Testis (tissue), 3 donors: Measurements from ENCODE around the gene PTGDS. TPM values are rescaled to one million over a fixed set of nuclear protein-coding genes. Genes with fewer than 3 reads are reported as not detected.
A peak's percentile ranks its signal among the peaks of the same experiment; 100 is the strongest.

Experiments
- DNase-seq: peaks from one replicate; pipeline ENCODE4 v3.0.0-alpha.2; 2019
- H3K27ac ChIP-seq, 2 donors: fragments of 200-600 bp; sonication (generic); one replicate each; pipeline ENCODE4 v1.5.1; 2019
- H3K27me3 ChIP-seq: fragments of 200-600 bp; sonication (generic); one replicate; pipeline ENCODE4 v1.5.1; 2019
- H3K36me3 ChIP-seq: fragments of 200-600 bp; sonication (generic); one replicate; pipeline ENCODE4 v1.5.1; 2017; ENCODE audit warnings: low read depth; ENCODE audit errors: missing control alignments
- H3K4me1 ChIP-seq: fragments of 200-600 bp; sonication (generic); one replicate; pipeline ENCODE4 v1.5.1; 2019
- H3K4me3 ChIP-seq, 2 donors: fragments of 200-600 bp; sonication (generic); one replicate each; pipeline ENCODE4 v1.5.1; 2017 to 2019
- H3K9me3 ChIP-seq: fragments of 200-600 bp; sonication (generic); one replicate; pipeline ENCODE4 v1.5.1; 2017
- POLR2A ChIP-seq: fragments of 450-650 bp; IDR thresholded peaks from one replicate; pipeline ENCODE4 v1.6.1; 2017; ENCODE audit warnings: antibody characterized with exemption, mild to moderate bottlenecking, moderate library complexity
- WGBS, 2 donors: methylation state at CpG; one replicate each; pipeline ENCODE4 v1.1.5; 2018; 5-methylcytosine and 5-hydroxymethylcytosine counted together
- intact Hi-C: fragments of 100-400 bp; cut with DNase I; formaldehyde crosslinking; loops from one replicate; pipeline ENCODE4 v1.15.1; 2023; ENCODE audit warnings: low total_unique reads
- polyA plus RNA-seq: library from polyadenylated mRNA; stranded (reverse); fragments of 350-450 nt; fragmentation: Illumina TruSeq; extraction: RNeasy Lipid Tissue Mini Kit (QIAGEN cat#74804); gene quantifications from one replicate; pipeline ENCODE4 v1.2.3, GENCODE V29; 2014; ENCODE audit warnings: low read depth, low replicate concordance; ENCODE audit not compliant: insufficient read depth
- total RNA-seq, 2 donors: library from RNA; depleted of rRNA; stranded (reverse); fragments of >200 nt; gene quantifications; one replicate each; pipeline ENCODE4 v1.2.3, GENCODE V29; 2016
- TF ChIP-seq, protein P1 (sequence below), 3 experiments: fragments of 450-650 bp in 2 of 3; fragments of 200-600 bp in 1 of 3; sonication (generic) in 1 of 3; IDR thresholded peaks; one replicate each; pipeline ENCODE4 v1.5.1; 2016 to 2019; ENCODE audit warnings: antibody characterized with exemption in 3 of 3, mild to moderate bottlenecking in 2 of 3, moderate library complexity in 1 of 3

Gene PTGDS
- total and polyA plus RNA-seq, 3 donors from 2014 or later, result 4,976 to 5,948 (median 5,554) TPM

- intact Hi-C loops, result loop anchor here (5.0 kb wide), 1 partner anchor 238 kb away; no protein-coding TSS in a partner anchor
- no peak overlapping the region for H3K27ac ChIP-seq
Observed at GRCh38 chr9:137025517-137025966, 48.2 kb downstream of the PTGDS start.

GRCh38 chr9:137026384-137026783 lies 49.1 kb downstream of the PTGDS start:
- DNase-seq, result no peak
- Histone ChIP-seq H3K27me3 (no peaks in the 10 kb centered on the region), H3K9me3 (no peaks in the 10 kb centered on the region), H3K36me3 (no peaks in the 10 kb centered on the region), H3K4me3 (no peak overlapping the region), H3K27ac (no peak overlapping the region), H3K4me1 (peaks cover 25% of the 10 kb centered on the region)
- WGBS, 2 donors, result 100% methylated on average over 1 to 2 of the region's 2 CpGs
- TF ChIP-seq POLR2A, result no peak
- TF ChIP-seq, protein P1, sequence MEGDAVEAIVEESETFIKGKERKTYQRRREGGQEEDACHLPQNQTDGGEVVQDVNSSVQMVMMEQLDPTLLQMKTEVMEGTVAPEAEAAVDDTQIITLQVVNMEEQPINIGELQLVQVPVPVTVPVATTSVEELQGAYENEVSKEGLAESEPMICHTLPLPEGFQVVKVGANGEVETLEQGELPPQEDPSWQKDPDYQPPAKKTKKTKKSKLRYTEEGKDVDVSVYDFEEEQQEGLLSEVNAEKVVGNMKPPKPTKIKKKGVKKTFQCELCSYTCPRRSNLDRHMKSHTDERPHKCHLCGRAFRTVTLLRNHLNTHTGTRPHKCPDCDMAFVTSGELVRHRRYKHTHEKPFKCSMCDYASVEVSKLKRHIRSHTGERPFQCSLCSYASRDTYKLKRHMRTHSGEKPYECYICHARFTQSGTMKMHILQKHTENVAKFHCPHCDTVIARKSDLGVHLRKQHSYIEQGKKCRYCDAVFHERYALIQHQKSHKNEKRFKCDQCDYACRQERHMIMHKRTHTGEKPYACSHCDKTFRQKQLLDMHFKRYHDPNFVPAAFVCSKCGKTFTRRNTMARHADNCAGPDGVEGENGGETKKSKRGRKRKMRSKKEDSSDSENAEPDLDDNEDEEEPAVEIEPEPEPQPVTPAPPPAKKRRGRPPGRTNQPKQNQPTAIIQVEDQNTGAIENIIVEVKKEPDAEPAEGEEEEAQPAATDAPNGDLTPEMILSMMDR (IDR thresholded peaks at IDR 0.05), result no peak
- intact Hi-C loops, result loop anchor here (5.0 kb wide), 1 partner anchor 239 kb away; no protein-coding TSS in a partner anchor

More at GRCh38 chr9:137025517-137025966, 48.2 kb downstream of the PTGDS start:
- no peaks in the 10 kb centered on the region for H3K36me3 ChIP-seq
- TF ChIP-seq, protein P1 (IDR thresholded peaks at IDR 0.05), result no peak
- no peak for TF ChIP-seq POLR2A
- H3K4me1 ChIP-seq, result peaks cover 25% of the 10 kb centered on the region
- H3K27me3 ChIP-seq, result no peaks in the 10 kb centered on the region
- peak; percentile 77 for DNase-seq
- WGBS, 2 donors, result 60 to 63% methylated on average over 2 to 21 of the region's 21 CpGs
- no peaks in the 10 kb centered on the region for H3K9me3 ChIP-seq
- H3K4me3 ChIP-seq, result no peak overlapping the region

DNA sequence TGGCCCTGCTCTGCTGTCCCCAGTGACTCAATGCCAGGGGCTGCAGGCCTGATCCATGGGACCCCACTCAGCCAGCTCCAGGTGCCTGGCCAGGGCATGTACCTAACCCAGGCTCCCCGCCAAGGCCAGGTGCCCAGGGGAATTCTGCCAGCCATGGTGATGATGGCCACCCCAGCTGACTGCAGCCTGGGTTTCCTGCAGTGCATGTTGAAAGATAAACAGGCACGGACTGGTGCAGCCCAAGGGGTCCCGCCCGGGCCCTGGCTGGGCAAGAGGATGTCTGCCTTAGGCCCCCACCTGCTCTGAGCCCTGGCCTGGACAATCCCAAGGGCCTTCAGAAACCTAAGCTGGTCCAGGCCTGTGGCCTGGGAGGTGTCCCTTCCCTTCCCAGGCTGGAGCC lies 49.5 kb downstream of the PTGDS start:
- no peak overlapping the region for H3K27ac ChIP-seq
- H3K36me3 ChIP-seq, result no peaks in the 10 kb centered on the region
- intact Hi-C loops, result loop anchor here (5.0 kb wide), 1 partner anchor 240 kb away; no protein-coding TSS in a partner anchor
- no peaks in the 10 kb centered on the region for H3K27me3 ChIP-seq
- H3K9me3 ChIP-seq, result no peaks in the 10 kb centered on the region
- TF ChIP-seq POLR2A, result no peak
- TF ChIP-seq, protein P1 (IDR thresholded peaks at IDR 0.05), result no peak
- WGBS, 2 donors, result 85% methylated on average over 4 of the region's 4 CpGs; no CpG with 5 or more reads in 1 of the 2 donors
- no peak for DNase-seq
- no peak overlapping the region for H3K4me3 ChIP-seq
- peaks cover 28% of the 10 kb centered on the region for H3K4me1 ChIP-seq

DNA sequence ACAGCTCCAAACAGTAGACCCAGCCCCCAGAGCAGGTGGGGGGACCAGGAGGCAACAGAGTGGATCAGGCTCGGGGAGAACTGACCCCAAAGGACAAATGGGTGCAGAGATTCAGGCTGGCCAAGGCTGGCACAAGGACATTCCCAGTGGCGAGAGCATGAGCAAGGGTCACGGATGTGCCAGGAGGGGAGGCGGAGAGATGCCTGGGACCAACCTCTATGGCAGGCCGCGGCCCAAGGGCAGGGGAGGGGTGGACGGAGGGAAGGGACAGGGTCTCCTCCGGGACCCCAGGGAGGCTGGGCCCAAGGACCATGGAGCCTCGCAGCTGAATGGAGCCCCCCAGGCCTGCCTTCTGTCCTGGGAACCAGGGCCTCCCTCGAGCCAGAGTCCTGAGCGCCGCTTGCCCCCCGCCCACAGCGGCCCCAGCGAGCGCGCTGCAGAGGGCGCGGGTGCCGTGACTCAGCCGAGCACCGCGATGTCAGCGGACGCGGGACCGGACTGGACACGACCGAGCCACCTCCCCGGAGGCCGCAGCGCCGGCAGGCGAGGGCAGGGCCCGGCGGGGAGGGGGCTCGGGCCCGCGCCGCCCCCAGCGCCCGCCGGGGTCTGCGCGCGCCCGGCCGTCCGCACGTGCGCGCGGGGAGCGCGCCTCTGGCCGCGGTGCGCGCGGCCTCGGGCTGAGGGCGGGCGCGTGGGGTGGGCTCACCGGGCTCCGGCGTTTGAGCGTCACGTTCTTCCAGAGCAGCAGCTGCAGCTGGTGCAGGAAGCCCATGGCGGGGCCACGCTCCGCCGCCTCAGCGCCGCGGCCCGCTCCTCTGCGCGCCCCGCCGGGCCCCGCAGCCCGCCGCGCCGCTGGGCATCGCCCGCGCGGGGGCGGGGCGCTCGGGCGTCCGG lies 50.3 kb downstream of the PTGDS start, which contains the start of gene ABCA2:
TSS of gene ABCA2 (minus strand) at position 869 of the 894 bp plus-strand sequence. CDS start at position 772, 97 bp downstream.
- no peak within 1 kb of the TSS for H3K27ac ChIP-seq
- TF ChIP-seq, protein P1 (IDR thresholded peaks at IDR 0.05), result no peak
- TF ChIP-seq POLR2A, result no peak
- DNase-seq, result no peak
- no peaks in the 10 kb centered on the region for H3K27me3 ChIP-seq
- H3K4me1 ChIP-seq, result peaks cover 28% of the 10 kb centered on the region
- intact Hi-C loops, result loop anchor here (5.0 kb wide), 1 partner anchor 240 kb away; no protein-coding TSS in a partner anchor
- no peaks in the 10 kb centered on the region for H3K36me3 ChIP-seq
- H3K9me3 ChIP-seq, result no peaks in the 10 kb centered on the region
- peak within 1 kb of the TSS; percentile 56 to 60 for H3K4me3 ChIP-seq
- 4 to 18% methylated on average over 9 to 49 of the region's 95 CpGs for WGBS, 2 donors
